ENCODE results near the gene ITPR3. TPM values are rescaled to one million over a fixed set of nuclear protein-coding genes. Genes with fewer than 3 reads are reported as not detected.

The ITPR3 gene
- total RNA-seq, 1 experiment from 2014 or later, result 86.9 TPM

DNA sequence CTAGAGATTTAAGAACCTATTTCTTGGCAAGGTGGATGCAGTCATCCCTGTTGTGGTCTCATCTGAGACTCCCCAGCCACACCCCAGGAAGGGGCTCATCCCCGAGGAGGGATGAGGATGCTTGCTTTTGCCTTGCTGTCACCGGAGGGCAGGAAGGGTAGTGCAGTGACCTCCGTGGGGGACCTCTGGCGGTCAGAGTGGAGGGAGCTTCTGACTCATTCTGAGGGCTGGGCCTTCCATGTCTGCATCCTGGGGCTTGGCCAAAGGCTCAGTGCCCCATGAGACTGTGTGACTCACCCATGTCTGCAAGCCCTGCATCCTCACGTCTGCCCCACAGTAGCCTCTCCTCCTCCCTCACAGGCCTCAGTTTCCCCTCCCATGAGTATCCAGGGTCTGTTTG lies 51.7 kb downstream of the ITPR3 start:
- intact Hi-C loops (cut with micrococcal nuclease), result loop anchor here (1.0 to 2.0 kb wide), 3 partner anchors 28 to 83 kb away; no protein-coding TSS in a partner anchor
- peak; percentile 96 for DNase-seq (ENCODE audit: unreplicated experiment)
- POLR2A ChIA-PET, result interaction anchor here (0.6 to 1.6 kb wide), 8 partner anchors 19 to 83 kb away, joined by 3 to 8 read pairs (median 3); partner anchors contain the start of gene ITPR3
- TF ChIP-seq, protein P1, sequence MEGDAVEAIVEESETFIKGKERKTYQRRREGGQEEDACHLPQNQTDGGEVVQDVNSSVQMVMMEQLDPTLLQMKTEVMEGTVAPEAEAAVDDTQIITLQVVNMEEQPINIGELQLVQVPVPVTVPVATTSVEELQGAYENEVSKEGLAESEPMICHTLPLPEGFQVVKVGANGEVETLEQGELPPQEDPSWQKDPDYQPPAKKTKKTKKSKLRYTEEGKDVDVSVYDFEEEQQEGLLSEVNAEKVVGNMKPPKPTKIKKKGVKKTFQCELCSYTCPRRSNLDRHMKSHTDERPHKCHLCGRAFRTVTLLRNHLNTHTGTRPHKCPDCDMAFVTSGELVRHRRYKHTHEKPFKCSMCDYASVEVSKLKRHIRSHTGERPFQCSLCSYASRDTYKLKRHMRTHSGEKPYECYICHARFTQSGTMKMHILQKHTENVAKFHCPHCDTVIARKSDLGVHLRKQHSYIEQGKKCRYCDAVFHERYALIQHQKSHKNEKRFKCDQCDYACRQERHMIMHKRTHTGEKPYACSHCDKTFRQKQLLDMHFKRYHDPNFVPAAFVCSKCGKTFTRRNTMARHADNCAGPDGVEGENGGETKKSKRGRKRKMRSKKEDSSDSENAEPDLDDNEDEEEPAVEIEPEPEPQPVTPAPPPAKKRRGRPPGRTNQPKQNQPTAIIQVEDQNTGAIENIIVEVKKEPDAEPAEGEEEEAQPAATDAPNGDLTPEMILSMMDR (IDR thresholded peaks at IDR 0.05; ENCODE audit: unreplicated experiment), result peak; percentile 57
- Mint-ChIP-seq H3K27ac (ENCODE audit: low read depth, unreplicated experiment) (peak overlapping the region; percentile 83), H3K4me1 (ENCODE audit: insufficient read depth, unreplicated experiment) (peaks cover 10% of the 10 kb centered on the region), H3K36me3 (ENCODE audit: insufficient read depth, unreplicated experiment) (peaks cover 70% of the 10 kb centered on the region), H3K9me3 (ENCODE audit: unreplicated experiment) (no peaks in the 10 kb centered on the region), H3K4me3 (ENCODE audit: unreplicated experiment) (no peak overlapping the region), H3K27me3 (ENCODE audit: insufficient read depth, unreplicated experiment) (no peaks in the 10 kb centered on the region)
- CTCF ChIA-PET, result interaction anchor here (0.6 to 4.3 kb wide), 25 partner anchors 13 to 402 kb away, joined by 3 to 30 read pairs (median 4); partner anchors contain the start of gene UQCC2
- no TSS peak for BruUV-seq (replicated peaks)

DNA sequence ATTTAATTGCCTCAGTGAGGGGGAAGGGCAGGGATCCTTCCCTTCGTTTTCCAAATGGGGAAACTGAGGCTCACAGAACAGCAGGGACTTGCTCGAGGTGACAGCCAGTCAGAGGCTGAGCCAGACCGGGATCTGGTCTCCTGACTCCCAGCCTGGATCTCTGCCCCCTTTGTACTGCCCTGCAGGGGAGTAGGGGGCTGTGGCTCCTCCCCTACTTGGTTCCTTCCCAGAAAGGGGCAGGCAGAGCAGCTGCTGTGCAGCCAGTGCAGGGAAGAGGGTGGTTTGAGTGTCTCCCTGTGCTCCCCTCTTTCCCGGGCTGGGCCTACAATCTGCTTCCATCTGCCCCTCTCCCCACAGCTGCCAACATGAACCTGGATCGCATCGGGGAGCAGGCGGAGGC lies 52.7 kb downstream of the ITPR3 start:
- CTCF ChIA-PET, result interaction anchor here (1.8 to 4.3 kb wide), 3 partner anchors 19 to 88 kb away, joined by 8 to 30 read pairs (median 22); no protein-coding TSS in a partner anchor
- TF ChIP-seq, protein P1 (IDR thresholded peaks at IDR 0.05; ENCODE audit: unreplicated experiment), result no peak
- peaks cover 64% of the 10 kb centered on the region for H3K36me3 Mint-ChIP-seq (ENCODE audit: insufficient read depth, unreplicated experiment)
- POLR2A ChIA-PET, result interaction anchor here (0.5 to 1.2 kb wide), 2 partner anchors 25 to 75 kb away, joined by 3 to 4 read pairs; no protein-coding TSS in a partner anchor
- no peak for DNase-seq (ENCODE audit: unreplicated experiment)
- H3K4me1 Mint-ChIP-seq (ENCODE audit: insufficient read depth, unreplicated experiment), result peaks cover 2% of the 10 kb centered on the region
- no peak overlapping the region for H3K27ac Mint-ChIP-seq (ENCODE audit: low read depth, unreplicated experiment)
- H3K4me3 Mint-ChIP-seq (ENCODE audit: unreplicated experiment), result no peak overlapping the region
- intact Hi-C loops (cut with micrococcal nuclease), result loop anchor here (1.0 to 2.0 kb wide), 3 partner anchors 27 to 84 kb away; no protein-coding TSS in a partner anchor
- no TSS peak for BruUV-seq (replicated peaks)
- H3K27me3 Mint-ChIP-seq (ENCODE audit: insufficient read depth, unreplicated experiment), result no peaks in the 10 kb centered on the region
- no peaks in the 10 kb centered on the region for H3K9me3 Mint-ChIP-seq (ENCODE audit: unreplicated experiment)

DNA sequence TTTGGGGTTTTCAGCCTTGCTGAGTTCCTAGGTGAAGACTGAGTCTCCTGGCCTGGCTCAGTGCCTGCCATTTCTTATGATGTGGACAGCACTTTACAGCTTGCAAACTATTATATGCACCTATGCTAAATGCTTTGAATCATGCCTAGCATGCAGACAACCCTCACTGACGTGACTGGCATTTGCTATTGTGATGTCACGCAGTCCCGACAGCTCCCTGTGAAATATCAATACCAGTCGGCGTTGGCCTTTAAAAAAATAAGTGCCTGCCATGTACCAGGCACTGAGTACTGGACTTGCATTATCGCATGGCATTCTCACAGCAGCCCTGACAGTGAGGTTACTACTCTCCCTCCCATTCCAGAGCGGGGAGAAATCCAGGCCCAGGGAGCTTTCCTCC lies 54.8 kb downstream of the ITPR3 start:
- ChIA-PET POLR2A (interaction anchor here (0.6 to 1.4 kb wide), 3 partner anchors 18 to 96 kb away, joined by 3 to 5 read pairs (median 4); partner anchors contain the start of gene BAK1), CTCF (interaction anchor here (0.6 to 1.2 kb wide), 4 partner anchors 11 to 722 kb away, joined by 3 to 6 read pairs (median 4); no protein-coding TSS in a partner anchor)
- H3K27me3 Mint-ChIP-seq (ENCODE audit: insufficient read depth, unreplicated experiment), result no peaks in the 10 kb centered on the region
- DNase-seq (ENCODE audit: unreplicated experiment), result no peak
- no TSS peak for BruUV-seq (replicated peaks)
- H3K4me1 Mint-ChIP-seq (ENCODE audit: insufficient read depth, unreplicated experiment), result no peaks in the 10 kb centered on the region
- TF ChIP-seq, protein P1 (IDR thresholded peaks at IDR 0.05; ENCODE audit: unreplicated experiment), result no peak
- intact Hi-C loops (cut with micrococcal nuclease), result no loop called here
- H3K27ac Mint-ChIP-seq (ENCODE audit: low read depth, unreplicated experiment), result no peak overlapping the region
- H3K9me3 Mint-ChIP-seq (ENCODE audit: unreplicated experiment), result no peaks in the 10 kb centered on the region
- peaks cover 72% of the 10 kb centered on the region for H3K36me3 Mint-ChIP-seq (ENCODE audit: insufficient read depth, unreplicated experiment)
- no peak overlapping the region for H3K4me3 Mint-ChIP-seq (ENCODE audit: unreplicated experiment)

DNA sequence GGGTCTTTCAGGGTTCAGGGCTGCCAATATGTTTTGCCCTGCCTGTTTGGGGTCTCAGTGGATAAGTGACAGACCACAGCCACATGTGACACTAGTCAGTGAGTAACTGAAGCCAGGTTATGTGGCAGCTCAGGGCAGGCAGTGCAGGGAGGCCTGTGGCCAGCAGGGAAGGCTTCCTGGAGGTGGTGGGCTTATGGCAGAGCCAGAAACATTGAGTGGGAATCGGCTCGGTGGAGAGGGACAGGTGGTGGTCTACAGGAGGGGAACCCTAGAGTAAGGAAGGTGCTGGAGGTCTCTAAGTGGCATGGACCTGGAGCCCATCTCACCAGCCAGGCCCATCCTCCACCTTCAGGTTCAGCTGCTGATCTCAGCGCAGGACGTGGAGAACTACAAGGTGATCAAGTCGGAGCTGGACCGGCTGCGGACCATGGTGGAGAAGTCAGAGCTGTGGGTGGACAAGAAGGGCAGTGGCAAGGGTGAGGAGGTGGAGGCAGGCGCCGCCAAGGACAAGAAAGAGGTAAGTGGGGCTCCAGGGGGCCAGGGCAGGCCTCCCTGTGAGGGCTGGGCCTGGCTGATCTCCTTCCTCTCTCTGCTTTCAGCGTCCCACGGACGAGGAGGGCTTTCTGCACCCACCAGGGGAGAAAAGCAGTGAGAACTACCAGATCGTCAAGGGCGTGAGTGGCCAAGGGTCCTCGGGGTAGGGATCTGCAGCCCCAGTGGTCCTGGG lies 55.5 kb downstream of the ITPR3 start:
- POLR2A ChIA-PET, result interaction anchor here (0.6 kb wide), 1 partner anchor 96 kb away, joined by 4 read pairs; the partner anchor contains the start of gene BAK1
- Mint-ChIP-seq H3K36me3 (ENCODE audit: insufficient read depth, unreplicated experiment) (peaks cover 72% of the 10 kb centered on the region), H3K4me3 (ENCODE audit: unreplicated experiment) (no peak overlapping the region), H3K4me1 (ENCODE audit: insufficient read depth, unreplicated experiment) (no peaks in the 10 kb centered on the region), H3K27me3 (ENCODE audit: insufficient read depth, unreplicated experiment) (no peaks in the 10 kb centered on the region), H3K27ac (ENCODE audit: low read depth, unreplicated experiment) (no peak overlapping the region), H3K9me3 (ENCODE audit: unreplicated experiment) (no peaks in the 10 kb centered on the region)
- BruUV-seq (replicated peaks), result no TSS peak
- intact Hi-C loops (cut with micrococcal nuclease), result no loop called here
- CTCF ChIA-PET, result interaction anchor here (1.0 to 1.2 kb wide), 2 partner anchors 24 to 91 kb away, joined by 3 to 6 read pairs; no protein-coding TSS in a partner anchor
- TF ChIP-seq, protein P1 (IDR thresholded peaks at IDR 0.05; ENCODE audit: unreplicated experiment), result no peak
- DNase-seq (ENCODE audit: unreplicated experiment), result no peak

Measured in MCF 10A (cell line).